K562 (cell line): Measurements from ENCODE around the gene NCAPG2. TPM values are rescaled to one million over a fixed set of nuclear protein-coding genes. Genes with fewer than 3 reads are reported as not detected.
A peak's percentile ranks its signal among the peaks of the same experiment; 100 is the strongest.

ENCODE experiments used
- C11orf30 ChIP-seq: fragments of 450-650 bp; IDR thresholded peaks from 2 replicates; pipeline ENCODE4 v1.6.1; 2016; ENCODE audit warnings: low read depth, mild to moderate bottlenecking
- CBFA2T2 ChIP-seq: fragments of 450-650 bp; conservative IDR thresholded peaks from 2 replicates; pipeline ENCODE4 v1.6.1; 2017; ENCODE audit warnings: mild to moderate bottlenecking
- CBFB ChIP-seq: sonication (generic); formaldehyde crosslinking; IDR thresholded peaks from 2 replicates; pipeline ENCODE4 v1.4.0; 2020; ENCODE audit warnings: mild to moderate bottlenecking, missing genetic modification reagents
- CHD1 ChIP-seq: fragments of 200-600 bp; sonication (generic); IDR thresholded peaks from one replicate; pipeline ENCODE4 v1.6.1; 2012; ENCODE audit warnings: mild to moderate bottlenecking, moderate library complexity, low read length, inconsistent platforms
- ELF1 ChIP-seq: fragments of 200-800 bp; sonication (Bioruptor generic); IDR thresholded peaks from 2 replicates; pipeline ENCODE4 v1.6.1; 2016; ENCODE audit warnings: missing genetic modification characterization, missing compliant biosample characterization
- ETS2 ChIP-seq: IDR thresholded peaks from 2 replicates; pipeline ENCODE4 v1.6.1; 2016; ENCODE audit warnings: borderline replicate concordance, missing genetic modification characterization, mild to moderate bottlenecking, moderate library complexity, missing compliant biosample characterization; ENCODE audit not compliant: poor library complexity, severe bottlenecking
- ETV5 ChIP-seq: sonication (generic); formaldehyde crosslinking; IDR thresholded peaks from 2 replicates; pipeline ENCODE4 v1.4.0; 2020; ENCODE audit warnings: low read depth, mild to moderate bottlenecking, missing genetic modification reagents
- FOXK2 ChIP-seq, 2 experiments: fragments of 450-650 bp; IDR thresholded peaks in 1 of 2; conservative IDR thresholded peaks in 1 of 2; 2 replicates each; pipeline ENCODE4 v1.6.1; 2016; ENCODE audit warnings: low read depth in 2 of 2, mild to moderate bottlenecking in 1 of 2
- HNRNPH1 ChIP-seq: fragments of 200-400 bp; formaldehyde crosslinking; optimal IDR thresholded peaks from 2 replicates; pipeline ENCODE3; 2017; ENCODE audit warnings: low read depth, mild to moderate bottlenecking, low read length, moderate library complexity
- HOMEZ ChIP-seq: fragments of 250-450 bp; sonication (Bioruptor Pico); IDR thresholded peaks from 2 replicates; pipeline ENCODE4 v1.4.0; 2020; ENCODE audit warnings: mild to moderate bottlenecking, moderate library complexity
- KDM2B ChIP-seq: fragments of 250-450 bp; sonication (Bioruptor Pico); IDR thresholded peaks from 2 replicates; pipeline ENCODE4 v1.8.0; 2021; ENCODE audit warnings: mild to moderate bottlenecking, moderate library complexity
- NCOA2 ChIP-seq, 2 experiments: fragments of 450-650 bp; IDR thresholded peaks; 2 replicates each; pipeline ENCODE4 v1.6.1; 2018; ENCODE audit warnings: mild to moderate bottlenecking in 2 of 2, moderate library complexity in 1 of 2; ENCODE audit not compliant: partially characterized antibody in 2 of 2
- NCOA6 ChIP-seq: fragments of 450-650 bp; IDR thresholded peaks from 2 replicates; pipeline ENCODE4 v1.6.1; 2017; ENCODE audit warnings: mild to moderate bottlenecking
- NFIC ChIP-seq: fragments of 450-650 bp; IDR thresholded peaks from 2 replicates; pipeline ENCODE4 v1.6.1; 2017; ENCODE audit warnings: mild to moderate bottlenecking, inconsistent platforms
- SPI1 ChIP-seq: IDR thresholded peaks from 2 replicates; pipeline ENCODE4 v1.6.1; 2011; ENCODE audit warnings: low read depth, low read length, control low read depth, borderline replicate concordance
- TAF9B ChIP-seq: fragments of 450-650 bp; IDR thresholded peaks from 2 replicates; pipeline ENCODE4 v1.6.1; 2018; ENCODE audit warnings: mild to moderate bottlenecking; ENCODE audit not compliant: partially characterized antibody
- TCF15 ChIP-seq: fragments of 250-450 bp; sonication (Bioruptor Pico); IDR thresholded peaks from 2 replicates; pipeline ENCODE4 v1.8.0; 2022; ENCODE audit warnings: moderate library complexity, mild to moderate bottlenecking, inconsistent platforms
- TCF7L2 ChIP-seq: fragments of 150-350 bp; IDR thresholded peaks from 2 replicates; pipeline ENCODE4 v1.6.1; 2016; ENCODE audit warnings: low read depth, mild to moderate bottlenecking, low read length, moderate library complexity
- VEZF1 ChIP-seq: fragments of 200-800 bp; sonication (Bioruptor generic); IDR thresholded peaks from 2 replicates; pipeline ENCODE4 v1.6.1; 2017; ENCODE audit warnings: missing genetic modification characterization, missing compliant biosample characterization
- ZFP30 ChIP-seq: fragments of 250-450 bp; sonication (Bioruptor Pico); IDR thresholded peaks from 2 replicates; pipeline ENCODE4 v1.8.0; 2022; ENCODE audit warnings: moderate library complexity, mild to moderate bottlenecking, inconsistent platforms, borderline replicate concordance
- ZFX ChIP-seq: sonication (generic); formaldehyde crosslinking; IDR thresholded peaks from 2 replicates; pipeline ENCODE4 v1.8.0; 2022; ENCODE audit warnings: mild to moderate bottlenecking, missing genetic modification reagents, moderate library complexity
- ZNF263 ChIP-seq: sonication (generic); formaldehyde crosslinking; IDR thresholded peaks from 2 replicates; pipeline ENCODE4 v1.8.0; 2022; ENCODE audit warnings: mild to moderate bottlenecking, missing genetic modification reagents, borderline replicate concordance
- ZNF316 ChIP-seq: fragments of 450-650 bp; IDR thresholded peaks from 2 replicates; pipeline ENCODE4 v1.6.1; 2016
- ZNF347 ChIP-seq: fragments of 450-650 bp; formaldehyde crosslinking; IDR thresholded peaks from 2 replicates; pipeline ENCODE4 v1.4.0; 2020; ENCODE audit warnings: low read depth, mild to moderate bottlenecking, moderate library complexity
- polyA plus RNA-seq, 8 experiments: library from polyadenylated mRNA; depleted of rRNA in 4 of 8; stranded (reverse) in 5 of 8; unstranded in 3 of 8; fragments of >200 nt; fragmentation: Nextera tagmentation in 2 of 8; fragmentation: Illumina TruSeq in 1 of 8; extraction: Ambion mirVana in 2 of 8; extraction: Trizol in 1 of 8; gene quantifications; 2 replicates each; pipeline versions ENCODE4 v1.2.1 to v1.2.3, GENCODE V29; 2011 to 2014; ENCODE audit warnings: inconsistent platforms in 1 of 8, missing spikeins in 1 of 8
- total RNA-seq, 7 experiments: library from RNA; depleted of rRNA in 6 of 7; stranded (reverse); fragments of >200 nt in 6 of 7; fragmentation: Illumina TruSeq in 2 of 7; extraction: Trizol in 2 of 7; gene quantifications; 2 replicates each; pipeline versions ENCODE4 v1.2.1 to v1.2.3, GENCODE V29; 2011 to 2021; ENCODE audit warnings: low replicate concordance in 1 of 7
- TF ChIP-seq, protein P1 (sequence below): fragments of 450-650 bp; formaldehyde crosslinking; conservative IDR thresholded peaks from 2 replicates; pipeline ENCODE4 v1.4.0; 2022; ENCODE audit warnings: mild to moderate bottlenecking, missing genetic modification characterization

The NCAPG2 gene
- total and polyA plus RNA-seq, 9 of the 15 experiments (the other 6 are each of a cell fraction or from before 2014, with no cell fraction given) = 21.5 to 127 (median 86.1) TPM

GRCh38 chr7:158705234-158705850, 738 bp upstream of the NCAPG2 start (continued):
- TF ChIP-seq HOMEZ = no peak
- TF ChIP-seq VEZF1 = peak; percentile 84
- TF ChIP-seq ZNF316 = peak; percentile 38; the same call in 1 of the 2 replicates
- no peak for TF ChIP-seq ZNF347 (CRISPR knock-in tag)
- TF ChIP-seq ZNF263 (CRISPR knock-in tag) = 0 out of 2 replicates have a peak, but pooled peaks have one; percentile 9
- TF ChIP-seq, protein P1, sequence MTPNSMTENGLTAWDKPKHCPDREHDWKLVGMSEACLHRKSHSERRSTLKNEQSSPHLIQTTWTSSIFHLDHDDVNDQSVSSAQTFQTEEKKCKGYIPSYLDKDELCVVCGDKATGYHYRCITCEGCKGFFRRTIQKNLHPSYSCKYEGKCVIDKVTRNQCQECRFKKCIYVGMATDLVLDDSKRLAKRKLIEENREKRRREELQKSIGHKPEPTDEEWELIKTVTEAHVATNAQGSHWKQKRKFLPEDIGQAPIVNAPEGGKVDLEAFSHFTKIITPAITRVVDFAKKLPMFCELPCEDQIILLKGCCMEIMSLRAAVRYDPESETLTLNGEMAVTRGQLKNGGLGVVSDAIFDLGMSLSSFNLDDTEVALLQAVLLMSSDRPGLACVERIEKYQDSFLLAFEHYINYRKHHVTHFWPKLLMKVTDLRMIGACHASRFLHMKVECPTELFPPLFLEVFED (CRISPR knock-in tag) = 0 out of 2 replicates have a peak, but pooled peaks have one; percentile 17
- peak; percentile 31 for TF ChIP-seq ETS2 (tag)
- TF ChIP-seq NCOA6 = no peak
- TF ChIP-seq C11orf30 = peak; percentile 37; the same call in 1 of the 2 replicates
- no peak for TF ChIP-seq SPI1
- TF ChIP-seq ZFX = peak; percentile 47; the same call in 1 of the 2 replicates
- TF ChIP-seq CBFB (CRISPR knock-in tag) = no peak
- no peak for TF ChIP-seq HNRNPH1
- no peak for TF ChIP-seq NFIC
- no peak for TF ChIP-seq NCOA2 (IDR thresholded peaks at IDR 0.05; ENCODE audit: partially characterized antibody in 2 of 2)
- no peak for TF ChIP-seq ETV5
- 0 out of 4 replicates have a peak, but pooled peaks of 1 of the 2 experiments have one; percentile 14 for TF ChIP-seq FOXK2 (conservative IDR thresholded peaks at IDR 0.05 in 1 of 2, IDR thresholded peaks at IDR 0.05 in 1 of 2; ENCODE audit: low read depth in 2 of 2)
- no peak for TF ChIP-seq ZFP30 (CRISPR knock-in tag)
- no peak for TF ChIP-seq TCF7L2
- TF ChIP-seq TAF9B = no peak
- peak; percentile 87 for TF ChIP-seq CHD1
- 0 out of 2 replicates have a peak, but pooled peaks have one; percentile 49 for TF ChIP-seq KDM2B
- peak; percentile 58 for TF ChIP-seq ELF1 (tag)
- 0 out of 2 replicates have a peak, but pooled peaks have one; percentile 8 for TF ChIP-seq CBFA2T2
- no peak for TF ChIP-seq TCF15 (CRISPR knock-in tag)
